Hematopoietic multipotent progenitor cell treated with erythropoietin and hydrocortisone succinate and interleukin-3 and kit ligand, for 8 days (in vitro differentiated cells): ENCODE measurements around the gene CDK13.
"Not testable (repeated sequence)": the region's sequence is repeated elsewhere in the genome, so short reads cannot be mapped to it uniquely, and the experiment has no call there.

Experiments
- DNase-seq: peaks from one replicate; pipeline ENCODE4 v3.0.0-alpha.2; 2015

CDK13 gene

DNA sequence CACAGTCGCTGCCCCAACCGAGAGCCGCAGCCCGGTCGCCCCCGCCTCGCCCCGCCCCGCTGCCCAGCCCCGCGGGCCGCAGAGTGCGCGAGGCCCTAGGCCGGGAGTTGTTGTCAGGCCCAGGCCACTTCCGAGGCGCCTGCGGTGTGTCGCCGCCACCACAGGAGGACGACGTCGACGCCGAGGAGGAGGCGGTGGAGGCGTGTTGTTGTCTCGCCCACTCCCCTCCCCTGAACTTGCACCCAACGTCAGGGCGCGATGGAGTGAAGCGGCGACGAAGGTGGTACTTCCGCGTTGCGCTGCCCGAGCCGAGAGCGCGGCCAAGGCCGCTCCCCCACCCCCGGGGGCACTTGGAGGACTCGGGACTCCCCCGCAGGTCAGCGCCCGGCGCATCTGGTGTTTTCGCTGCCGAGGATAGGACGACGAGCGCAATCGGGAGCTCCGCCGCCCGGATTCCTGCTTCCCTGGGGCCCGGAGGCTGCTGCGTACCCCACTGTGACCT lies at the start of gene CDK13:
Gene CDK13, plus strand, starts transcription at position 286 of the 502 bp plus-strand sequence. CDS start 386 bp downstream, outside the sequence.
- DNase-seq, result peak; percentile 79

DNA sequence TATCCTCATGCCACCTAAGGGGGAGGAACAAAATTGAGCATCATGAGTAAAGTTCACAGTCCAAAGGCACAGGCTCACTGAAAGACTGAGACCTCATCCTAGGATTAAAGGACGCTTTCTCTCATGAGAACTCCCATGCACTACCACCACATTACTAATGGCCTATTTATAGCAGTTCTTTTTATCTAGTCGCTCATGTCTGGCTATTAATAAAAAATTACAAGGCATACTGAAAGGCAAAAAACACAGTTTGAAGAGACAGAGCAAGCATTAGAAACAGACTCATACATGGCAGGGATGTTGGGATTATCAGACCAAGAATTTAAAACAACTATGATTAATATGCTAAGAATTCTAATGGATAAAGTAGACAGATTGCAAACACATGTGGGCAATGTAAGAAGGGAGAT lies 46.0 kb upstream of the CDK13 start:
- no peak for DNase-seq

DNA sequence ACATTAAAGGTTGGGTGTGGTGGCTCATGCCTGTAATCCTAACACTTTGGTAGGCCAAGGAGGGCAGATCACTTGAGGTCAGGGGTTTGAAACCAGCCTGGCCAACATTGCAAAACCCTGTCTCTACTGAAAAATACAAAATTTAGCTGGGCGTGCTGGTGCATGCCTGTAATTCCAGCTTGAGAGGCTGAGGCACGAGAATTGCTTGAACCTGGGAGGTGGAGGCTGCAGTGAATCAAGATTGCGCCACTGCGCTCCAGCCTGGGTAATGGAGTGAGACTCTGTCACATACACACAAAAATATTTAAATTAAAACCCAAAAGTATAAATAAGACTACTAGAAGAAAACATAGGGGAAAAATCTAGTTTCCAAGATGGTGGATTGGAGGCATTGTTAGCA lies 41.9 kb upstream of the CDK13 start:
- DNase-seq, result no peak

DNA sequence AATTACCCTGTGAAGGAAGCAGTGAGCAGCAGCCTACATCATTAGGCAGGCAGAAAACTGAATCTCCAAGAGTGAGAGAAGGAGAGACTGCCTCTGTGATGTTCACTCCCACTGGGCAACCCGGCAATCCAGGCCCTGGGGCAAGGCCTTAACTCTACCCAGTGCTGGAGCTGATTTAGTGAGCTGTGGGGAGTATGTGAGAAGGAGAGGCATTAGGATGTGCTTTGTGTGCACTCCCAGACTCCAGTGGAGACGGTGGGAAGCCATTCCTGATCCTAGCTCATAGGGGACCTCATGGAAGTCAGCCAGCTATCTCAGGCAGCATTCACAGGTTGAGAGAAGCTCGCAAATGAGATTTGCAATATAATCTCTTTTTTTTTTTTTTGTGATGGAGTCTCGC lies 41.1 kb upstream of the CDK13 start:
- DNase-seq, result no peak

DNA sequence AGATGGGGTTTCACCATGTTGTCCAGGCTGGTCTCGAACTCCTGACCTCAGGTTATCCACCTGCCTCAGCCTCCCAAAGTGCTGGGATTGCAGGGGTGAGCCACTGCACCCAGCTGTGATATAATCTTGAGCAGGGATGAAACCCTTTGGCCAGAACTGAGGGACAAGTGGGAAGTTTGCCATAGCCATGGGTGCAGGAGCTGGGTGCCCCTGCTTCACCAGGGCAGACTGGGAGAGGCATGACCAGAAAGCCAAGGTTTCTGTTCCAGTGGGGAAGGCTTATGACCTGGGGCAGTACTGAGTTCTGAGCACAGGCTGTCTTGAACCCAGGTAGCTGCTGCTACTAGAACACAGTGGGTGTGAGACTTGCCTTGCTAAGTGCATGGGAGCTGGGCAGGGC lies 40.5 kb upstream of the CDK13 start:
- DNase-seq, result no peak

DNA sequence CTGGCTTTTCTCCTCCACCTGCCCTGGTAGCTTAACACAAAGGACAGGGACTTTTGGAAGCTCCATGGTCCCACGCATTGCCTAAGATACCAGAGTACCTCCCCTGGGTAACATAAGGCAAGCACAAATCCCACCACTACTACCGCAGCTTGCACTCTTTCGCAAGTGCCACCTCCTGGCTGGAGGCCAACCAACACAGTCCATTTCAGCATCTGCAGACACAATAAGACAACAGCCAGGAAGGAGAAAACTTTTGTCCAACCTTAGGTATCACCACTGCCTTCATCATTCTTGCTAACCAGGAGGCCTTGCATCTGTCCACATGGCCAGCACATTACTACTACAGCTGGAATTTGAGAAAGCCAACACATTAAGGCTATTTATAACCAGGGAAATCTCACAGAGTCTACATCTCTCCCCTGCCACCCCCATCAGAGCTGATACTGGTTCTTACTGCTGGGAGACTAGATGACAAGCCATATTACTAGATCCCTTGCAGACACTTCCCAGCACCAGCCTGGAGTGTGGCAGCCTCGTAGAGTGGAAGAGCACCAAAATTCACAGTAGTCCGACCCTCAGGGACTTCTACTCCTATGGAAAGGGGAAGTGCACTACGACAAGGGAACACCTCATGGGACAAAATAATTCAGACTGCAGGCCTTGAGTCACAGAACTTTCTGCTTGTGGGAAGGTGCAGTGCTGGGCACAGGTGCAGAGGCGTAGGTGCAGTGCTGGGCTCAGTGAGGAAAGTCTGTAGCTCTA lies 39.8 kb upstream of the CDK13 start:
- DNase-seq, result no peak

DNA sequence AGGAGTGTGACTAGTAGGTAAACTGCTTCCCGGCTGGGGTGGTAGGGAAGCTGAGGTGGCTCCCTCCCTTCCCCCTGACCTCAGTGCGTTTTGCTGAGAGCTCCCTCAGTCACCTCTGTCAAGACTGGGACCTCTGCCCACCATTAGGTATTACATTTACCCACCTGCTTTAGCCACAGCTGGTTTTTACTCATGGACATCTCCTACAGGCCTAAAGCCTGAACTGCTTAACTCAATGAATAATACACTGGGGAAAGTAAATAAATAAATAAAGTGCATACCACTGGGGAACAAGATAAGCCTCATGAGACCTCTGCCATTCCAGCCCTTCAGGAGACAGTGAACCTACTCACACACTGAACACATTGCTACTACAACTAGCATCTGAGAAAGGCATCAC lies 38.9 kb upstream of the CDK13 start:
- no peak for DNase-seq

DNA sequence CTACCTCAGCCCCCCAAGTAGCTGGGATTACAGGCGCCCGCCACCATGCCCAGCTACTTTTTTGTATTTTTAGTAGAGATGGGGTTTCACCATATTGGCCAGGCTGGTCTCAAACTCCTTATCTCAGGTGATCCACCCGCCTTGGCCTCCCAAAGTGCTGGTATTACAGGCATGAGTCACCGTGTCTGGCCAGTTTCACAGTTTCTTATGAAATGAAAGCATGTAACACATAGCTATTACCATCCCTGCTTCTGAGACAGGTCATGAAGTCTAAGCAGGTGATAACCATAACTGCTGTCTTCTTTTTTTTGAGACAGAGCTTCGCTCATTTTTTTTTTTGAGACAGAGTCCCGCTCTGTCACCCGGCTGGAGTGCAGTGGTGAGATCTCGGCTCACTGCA lies 34.2 kb upstream of the CDK13 start:
- DNase-seq, result not testable (repeated sequence)

DNA sequence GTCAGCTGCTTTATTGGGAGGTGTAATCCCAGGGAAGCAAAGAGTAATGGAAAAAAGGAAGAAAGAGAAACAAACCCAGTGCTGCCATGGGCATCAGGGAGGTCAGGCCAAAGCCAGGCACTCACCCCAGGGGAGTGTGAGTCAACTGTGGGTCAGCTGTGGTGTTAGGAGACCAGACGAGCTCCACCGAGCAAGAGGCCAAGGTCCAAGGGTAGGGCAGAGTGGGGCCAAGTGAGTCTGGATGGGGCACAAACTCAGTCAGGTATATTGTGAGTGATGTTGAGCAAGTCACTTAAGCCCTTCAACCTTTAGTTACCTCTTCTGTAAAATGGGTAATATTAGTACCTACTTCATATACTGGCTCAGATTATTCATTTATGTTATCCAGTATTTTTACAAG lies 30.4 kb upstream of the CDK13 start:
- DNase-seq, result no peak

DNA sequence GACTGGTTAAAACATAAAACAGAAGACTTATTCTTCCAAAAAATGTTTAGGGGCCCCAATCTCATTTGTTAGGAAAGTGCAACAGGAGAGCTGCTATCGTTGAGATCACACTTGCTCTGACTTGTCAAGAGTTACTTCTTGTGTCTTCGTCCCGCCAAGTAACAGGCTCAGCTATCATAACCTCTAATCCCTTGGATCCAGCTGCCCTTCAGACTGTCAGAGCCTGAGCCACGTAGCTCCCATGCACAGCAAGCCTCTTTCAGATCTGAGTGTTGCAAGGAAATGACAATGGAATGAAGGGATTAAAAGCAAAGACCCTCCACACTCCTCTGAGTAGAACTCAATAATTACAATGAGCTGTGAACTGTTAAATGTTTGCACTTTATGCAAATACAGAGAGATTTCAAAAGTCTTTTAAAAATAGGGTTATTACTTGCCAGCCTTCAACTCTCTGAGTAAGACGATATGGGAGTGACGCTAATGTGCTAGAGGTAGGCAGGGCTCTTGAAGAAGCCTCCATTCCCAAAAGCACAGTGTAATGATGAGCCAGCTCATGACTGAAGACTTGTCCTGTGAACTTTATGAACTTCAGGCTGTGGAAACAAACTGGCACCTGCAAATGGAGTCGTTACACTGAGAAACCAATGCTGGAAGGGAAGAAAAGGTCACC lies 28.4 kb upstream of the CDK13 start:
- DNase-seq, result no peak

DNA sequence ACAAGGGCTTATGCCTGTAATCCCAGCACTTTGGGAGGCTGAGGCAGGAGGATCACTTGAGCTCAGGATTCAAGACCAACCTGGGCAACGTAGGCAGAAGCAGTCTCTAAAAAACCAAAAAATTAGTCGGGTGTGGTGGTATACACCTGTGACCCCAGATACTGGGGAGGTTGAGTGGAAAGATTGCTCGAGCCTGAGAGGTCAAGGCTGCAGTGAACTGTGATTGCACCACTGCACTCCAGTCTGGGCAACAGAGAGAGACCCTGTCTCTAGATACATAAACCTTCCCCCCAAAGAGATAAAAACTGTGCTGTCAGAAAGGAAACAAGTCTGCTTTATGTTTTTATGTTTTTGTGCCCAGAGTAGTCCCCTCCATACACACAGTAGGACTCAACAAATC lies 27.5 kb upstream of the CDK13 start:
- no peak for DNase-seq

DNA sequence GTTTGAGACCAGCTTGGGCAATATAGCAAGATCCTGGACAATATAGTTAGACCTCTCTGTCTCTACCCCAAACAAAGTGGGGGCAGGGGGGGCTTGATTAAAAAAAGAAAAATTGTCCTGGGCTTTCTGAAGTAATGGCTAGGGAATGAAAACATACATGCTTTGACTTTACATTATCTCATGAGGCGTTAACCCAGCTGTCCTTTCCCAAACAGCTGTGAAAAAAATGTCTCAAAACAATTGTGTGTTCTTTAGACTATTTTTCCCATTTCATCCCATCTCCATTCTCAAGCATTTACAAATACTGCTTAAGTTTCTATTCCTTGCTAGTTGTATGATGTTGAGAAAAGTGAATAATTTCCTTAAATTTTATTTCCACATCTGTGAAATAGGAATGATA lies 27.0 kb upstream of the CDK13 start:
- no peak for DNase-seq

DNA sequence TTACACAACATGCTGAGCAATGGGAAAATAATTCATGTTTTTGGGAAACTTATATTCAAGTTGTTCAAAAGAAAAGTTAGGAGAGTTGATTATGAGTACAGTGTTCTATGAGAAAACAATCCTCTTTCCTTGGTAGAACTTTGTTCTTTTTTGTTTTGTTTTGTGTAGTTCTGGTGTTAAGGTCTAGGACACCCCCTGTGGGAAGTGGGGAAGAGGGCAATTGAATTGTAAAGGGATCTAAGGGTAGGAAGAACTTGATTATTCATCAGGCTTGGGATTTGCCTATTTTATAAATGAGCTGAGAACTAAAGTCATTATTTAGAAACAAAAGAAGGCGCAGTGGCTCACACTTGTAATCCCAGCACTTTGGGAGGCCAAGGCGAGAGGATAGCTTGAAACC lies 25.9 kb upstream of the CDK13 start:
- no peak for DNase-seq

DNA sequence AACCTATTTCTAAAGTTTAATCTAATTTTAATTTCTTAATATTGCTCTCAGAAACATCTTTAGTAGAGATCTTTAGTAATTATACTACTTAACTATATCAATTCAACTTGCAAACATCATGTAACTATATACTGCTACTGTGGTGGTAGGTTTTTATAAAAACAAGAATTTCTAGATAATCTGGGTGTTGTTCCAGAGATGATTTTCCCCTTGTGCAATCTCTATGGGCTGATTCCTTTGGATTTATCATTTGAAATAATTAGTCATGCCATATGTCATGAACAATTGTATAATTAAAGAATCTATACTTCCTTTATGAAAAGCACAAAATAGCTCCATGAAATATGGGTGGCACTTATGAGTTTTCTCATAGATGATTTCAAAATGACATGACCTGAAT lies 23.9 kb upstream of the CDK13 start:
- DNase-seq, result no peak

DNA sequence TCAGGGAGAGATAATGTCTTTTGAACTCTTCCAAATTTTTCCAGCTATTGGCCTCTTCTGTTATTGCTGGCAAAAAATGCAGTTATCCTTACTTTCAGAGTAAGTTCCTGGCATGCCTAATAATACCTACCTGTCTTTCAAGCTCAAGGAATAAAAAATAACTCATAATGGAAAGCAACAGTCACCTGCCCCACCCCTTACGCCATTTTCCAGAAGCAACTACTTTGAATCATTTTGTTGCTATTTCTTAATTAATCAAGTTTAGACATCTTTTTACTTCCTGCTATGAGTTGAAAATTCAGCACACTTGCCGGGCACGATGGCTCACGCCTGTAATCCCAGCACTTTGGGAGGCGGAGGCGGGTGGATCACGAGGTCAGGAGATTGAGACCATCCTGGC lies 23.0 kb upstream of the CDK13 start:
- no peak for DNase-seq

DNA sequence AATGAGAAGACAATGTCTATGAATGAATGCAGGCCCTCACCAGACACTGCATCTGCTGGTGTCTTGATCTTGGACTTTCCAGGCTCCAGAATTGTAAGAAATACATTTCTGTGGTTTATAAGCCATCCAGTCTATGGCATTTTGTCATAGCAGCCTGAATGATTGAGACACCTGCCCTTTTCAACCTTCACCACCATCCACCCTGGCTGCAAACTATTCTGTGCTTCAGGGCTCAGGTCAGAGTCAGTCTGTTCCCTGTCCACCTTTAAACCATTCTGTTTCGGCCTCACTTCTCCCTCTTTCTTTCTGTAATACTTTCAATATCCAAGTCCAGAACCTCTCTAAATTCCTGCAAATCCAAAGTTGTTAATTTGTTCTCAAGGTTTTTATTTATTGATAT lies 15.9 kb upstream of the CDK13 start:
- no peak for DNase-seq

DNA sequence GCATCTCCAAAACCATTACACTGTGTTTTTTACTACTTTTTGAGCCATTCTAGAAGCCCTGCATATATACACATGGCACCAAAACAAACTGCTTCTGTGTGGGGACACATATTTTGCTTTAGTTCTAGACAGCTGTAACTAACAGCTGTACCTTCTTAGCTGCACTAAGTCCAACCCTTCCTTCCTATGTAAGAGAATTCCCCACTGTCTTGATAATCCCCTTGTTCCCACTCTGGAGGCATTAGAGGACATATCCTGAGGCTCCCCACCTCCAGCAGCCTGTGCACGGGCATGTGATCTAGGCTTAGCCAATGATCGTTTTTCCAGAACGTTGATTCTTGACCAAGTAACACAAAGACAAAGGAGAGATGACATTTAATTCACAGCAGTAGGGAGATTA lies 13.3 kb upstream of the CDK13 start:
- no peak for DNase-seq

DNA sequence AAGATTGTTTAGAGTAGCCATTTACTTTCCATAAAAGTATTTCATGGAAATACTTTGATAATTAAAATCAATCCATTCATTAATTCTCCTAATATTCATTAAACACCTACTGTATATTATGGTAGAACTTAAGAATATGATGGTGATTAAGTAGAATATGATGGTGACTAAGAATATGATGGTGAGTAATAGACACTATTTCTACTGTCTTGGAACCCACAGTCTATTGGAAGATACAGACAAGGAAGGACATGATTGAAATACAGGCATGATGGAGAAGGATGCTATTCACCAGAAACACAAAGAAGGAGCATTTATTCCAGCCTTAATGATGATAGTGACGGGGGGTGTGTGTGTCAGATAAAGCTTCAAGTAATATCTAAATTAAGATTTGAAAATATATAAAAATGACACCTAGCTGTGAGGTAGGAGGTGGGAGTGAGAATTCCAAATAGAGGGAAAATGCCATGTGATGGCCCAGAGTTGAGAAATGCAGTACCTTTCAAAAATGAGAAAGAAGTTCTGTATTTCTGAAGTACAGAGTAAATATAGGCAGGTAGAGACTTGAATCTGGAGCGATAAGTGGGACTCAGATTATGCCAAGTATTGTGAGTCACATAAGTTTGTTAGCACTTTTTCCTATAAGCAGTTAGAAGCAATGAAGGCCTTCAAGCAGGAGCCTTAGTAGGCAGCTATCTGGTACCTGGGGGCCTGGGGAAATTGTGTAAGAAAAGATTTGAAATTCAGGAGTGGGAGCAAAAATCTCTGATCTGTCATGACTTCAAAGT lies 12.5 kb upstream of the CDK13 start:
- no peak for DNase-seq

DNA sequence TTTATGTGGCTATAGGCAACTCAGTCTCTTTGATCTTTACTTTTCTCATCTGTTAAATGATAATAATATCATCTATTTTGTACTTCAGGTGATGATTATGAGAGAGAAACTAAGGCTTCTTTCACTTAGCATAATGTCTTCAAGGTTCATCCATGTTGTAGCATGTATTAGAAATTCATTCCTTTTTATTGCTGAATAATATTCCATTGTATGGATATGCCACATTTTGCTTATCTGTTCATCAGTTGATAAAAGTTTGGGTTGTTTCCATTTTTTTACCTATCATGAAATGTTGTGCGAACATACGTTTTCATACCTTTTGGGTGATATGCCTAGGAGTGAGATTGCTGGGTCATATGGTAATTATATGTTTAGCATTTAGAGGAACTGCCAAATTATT lies 7.2 kb upstream of the CDK13 start:
- no peak for DNase-seq

DNA sequence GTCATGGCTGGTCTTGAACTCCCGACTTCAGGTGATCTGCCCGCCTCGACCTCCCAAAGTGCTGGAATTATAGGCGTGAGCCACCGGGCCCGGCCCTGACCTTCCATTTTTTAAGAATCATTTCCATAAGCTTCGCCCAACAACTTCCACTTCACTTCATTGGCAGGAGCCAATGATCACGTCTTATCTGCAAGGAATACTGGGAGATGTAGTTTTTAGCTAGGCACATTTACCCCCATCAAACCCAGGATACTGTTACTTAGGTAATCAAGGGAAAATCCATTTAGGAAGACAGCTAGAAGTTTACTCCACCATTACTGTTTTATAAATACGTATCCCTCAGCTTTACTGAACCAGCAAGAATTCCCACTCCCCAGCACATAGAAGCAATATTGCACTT lies 3.4 kb upstream of the CDK13 start:
- peak; percentile 21 for DNase-seq

DNA sequence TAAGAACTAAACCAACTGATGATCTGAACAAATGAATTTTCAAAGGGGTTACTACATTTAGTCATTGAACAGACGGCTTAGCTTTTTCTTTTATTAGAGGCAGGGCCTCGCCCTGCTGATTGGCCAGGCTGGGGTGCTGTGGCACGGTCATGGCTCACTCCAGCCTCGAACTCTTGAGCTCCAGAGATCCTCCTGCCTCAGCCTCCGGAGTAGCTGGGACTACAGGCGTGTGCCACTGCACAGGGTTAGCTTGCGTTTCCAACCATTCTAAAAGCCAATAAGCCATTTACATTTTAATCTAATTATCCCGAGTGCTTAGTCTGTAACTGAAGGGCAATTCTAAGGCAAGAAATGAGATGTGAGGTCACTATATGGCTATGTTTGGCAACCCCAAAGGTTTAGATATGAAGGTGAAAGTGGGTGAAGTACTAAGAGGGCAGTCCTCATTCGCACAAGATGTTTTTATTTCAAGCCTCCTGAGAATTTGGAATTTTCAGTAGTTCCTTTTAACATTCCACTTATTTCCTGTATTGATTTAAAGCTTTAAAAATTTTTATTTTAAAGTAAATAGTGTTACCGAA lies 1.6 kb upstream of the CDK13 start:
- no peak for DNase-seq

DNA sequence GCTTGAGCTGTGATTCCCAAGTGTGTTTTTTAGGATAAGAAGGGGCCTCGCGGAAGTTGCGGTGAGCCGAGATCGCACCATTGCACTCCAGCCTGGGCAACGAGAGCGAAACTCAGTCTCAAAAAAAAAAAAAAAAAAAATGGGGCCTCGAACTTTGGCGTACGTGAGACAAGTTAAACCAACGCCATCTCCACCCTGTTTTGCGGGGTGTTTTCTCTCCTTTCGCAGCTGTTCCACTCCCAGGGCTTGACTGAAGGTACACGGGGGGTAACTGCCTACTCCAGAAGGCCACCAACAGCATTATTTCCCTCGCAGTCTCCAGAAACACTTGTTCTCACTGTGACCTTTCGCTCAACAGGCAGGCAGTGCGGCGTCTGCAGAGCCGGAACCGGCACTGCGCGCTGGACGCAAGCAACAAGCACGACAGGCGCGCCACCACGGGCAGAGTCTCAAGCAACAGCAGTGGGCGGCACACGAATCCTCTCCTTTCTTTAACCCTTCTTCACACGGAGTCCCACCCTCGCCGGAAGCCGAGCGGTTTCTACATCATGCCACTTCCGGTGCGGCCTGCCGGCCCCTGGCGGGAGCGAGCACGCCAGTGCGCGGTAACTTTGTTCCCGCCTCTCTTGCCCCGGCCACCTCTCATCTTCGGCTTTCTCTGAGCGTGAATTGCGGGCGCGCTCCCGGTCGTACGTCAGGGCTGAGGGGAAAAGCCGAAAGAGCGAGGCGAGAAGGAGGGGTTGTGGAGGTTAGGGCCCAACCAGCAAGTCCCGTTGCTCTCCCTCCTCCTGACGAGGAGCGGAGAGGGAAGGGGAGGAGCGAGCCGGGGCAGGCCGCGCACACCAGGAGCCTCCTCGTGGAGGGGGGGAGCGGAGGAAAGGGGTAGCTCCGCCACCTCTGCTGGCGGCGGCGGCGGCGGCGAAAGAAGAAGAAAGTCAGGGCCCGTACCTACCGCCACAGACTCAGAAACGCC lies 814 bp upstream of the CDK13 start:
- peak; percentile 99 for DNase-seq
